HG03521 (cell line): ENCODE data around the gene PIH1D1.

Experiments
- ATAC-seq: cut with Tn5 transposase; IDR thresholded peaks from one replicate; pipeline ENCODE4 v1.9.1; 2021; ENCODE audit warnings: mild to moderate bottlenecking, moderate library complexity; ENCODE audit not compliant: unreplicated experiment

Gene PIH1D1

GRCh38 chr19:49436381-49437017 lies 15.1 kb downstream of the PIH1D1 start:
- ATAC-seq: no peak

- no peak for ATAC-seq
Measured at GRCh38 chr19:49435670-49436069, 15.9 kb downstream of the PIH1D1 start.

GRCh38 chr19:49434907-49435583 lies 16.6 kb downstream of the PIH1D1 start:
- no peak for ATAC-seq

- no peak for ATAC-seq
Measured at GRCh38 chr19:49433240-49433901, 18.2 kb downstream of the PIH1D1 start.

- ATAC-seq: no peak
Measured at GRCh38 chr19:49432141-49433073, 19.2 kb downstream of the PIH1D1 start.

- no peak for ATAC-seq
Measured at GRCh38 chr19:49431330-49431749, 20.3 kb downstream of the PIH1D1 start.

- no peak for ATAC-seq
Measured at GRCh38 chr19:49430678-49431329, 20.8 kb downstream of the PIH1D1 start.

GRCh38 chr19:49430172-49430677 lies 21.4 kb downstream of the PIH1D1 start:
- ATAC-seq: no peak

GRCh38 chr19:49428547-49429451 lies 22.8 kb downstream of the PIH1D1 start:
- no peak for ATAC-seq

GRCh38 chr19:49427855-49428546 lies 23.6 kb downstream of the PIH1D1 start:
- no peak for ATAC-seq

- no peak for ATAC-seq
Measured at GRCh38 chr19:49427339-49427738, 24.3 kb downstream of the PIH1D1 start.

GRCh38 chr19:49425922-49426592 lies 25.6 kb downstream of the PIH1D1 start:
- ATAC-seq: no peak

- ATAC-seq: no peak
Measured at GRCh38 chr19:49425178-49425577, 26.4 kb downstream of the PIH1D1 start, which contains the start of gene GFY. Gene GFY, plus strand, starts transcription at chr19:49425388. Its CDS starts 1,043 bp downstream, at chr19:49426431.

- no peak for ATAC-seq
Measured at GRCh38 chr19:49423985-49424303, 27.7 kb downstream of the PIH1D1 start.

- ATAC-seq: no peak
Measured at GRCh38 chr19:49423071-49423984, 28.3 kb downstream of the PIH1D1 start, which contains the start of gene PTH2. Gene PTH2, minus strand, starts transcription at chr19:49423441. Its CDS starts 102 bp downstream, at chr19:49423339.

GRCh38 chr19:49422407-49423070 lies 29.1 kb downstream of the PIH1D1 start:
- no peak for ATAC-seq

GRCh38 chr19:49421878-49422202 lies 29.8 kb downstream of the PIH1D1 start:
- ATAC-seq: no peak
